LHCN-M2 (cell line): ENCODE data around the gene TRUB1. TPM values are rescaled to one million over a fixed set of nuclear protein-coding genes. Genes with fewer than 3 reads are reported as not detected.

Experiments
- total RNA-seq: library from RNA; depleted of rRNA; stranded (reverse); fragments of >200 nt; gene quantifications from 2 replicates; pipeline ENCODE4 v1.2.3, GENCODE V29; 2014; rRNA removed

Gene TRUB1
- total RNA-seq, 1 experiment from 2014 or later = 36.6 TPM

Other genes starting within 250 kb of the TRUB1 start
- gene FHIP2A, start 116.4 kb upstream of the TRUB1 start, total RNA-seq = 19.1 and 19.3 TPM in 2 replicates
- 13.0 and 13.1 TPM in 2 replicates for gene ATRNL1, start 155.2 kb downstream of the TRUB1 start, total RNA-seq